Left ventricle myocardium inferior (tissue), 1 donor: Measurements from ENCODE around the gene CELF4. TPM values are rescaled to one million over a fixed set of nuclear protein-coding genes. Genes with fewer than 3 reads are reported as not detected.

Source experiments
- DNase-seq: peaks from one replicate; pipeline ENCODE4 v3.0.0-alpha.2; 2020
- H3K27ac ChIP-seq: fragments of 200-600 bp; replicated peaks from 2 replicates; pipeline ENCODE4 v1.8.0; 2021
- H3K27me3 ChIP-seq: fragments of 200-600 bp; 2 replicates; pipeline ENCODE4 v1.8.0; 2021; ENCODE audit warnings: low read depth
- H3K36me3 ChIP-seq: fragments of 200-600 bp; 2 replicates; pipeline ENCODE4 v1.8.0; 2021
- H3K4me1 ChIP-seq: fragments of 200-600 bp; 2 replicates; pipeline ENCODE4 v1.8.0; 2021
- H3K4me3 ChIP-seq: fragments of 200-600 bp; 2 replicates; pipeline ENCODE4 v1.8.0; 2021; ENCODE audit warnings: mild to moderate bottlenecking, moderate library complexity
- H3K9me3 ChIP-seq: fragments of 200-600 bp; replicated peaks from 2 replicates; pipeline ENCODE4 v1.8.0; 2021
- intact Hi-C: fragments of 100-400 bp; cut with micrococcal nuclease; formaldehyde crosslinking; loops from one replicate; pipeline ENCODE4 v1.11.0; 2022
- total RNA-seq: library from RNA; stranded (reverse); fragmentation: NEBNext Ultra II Directional; extraction: Animal tissue kit (Norgen Biotek cat#: 25700); gene quantifications from one replicate; pipeline ENCODE4 v1.2.1, GENCODE V29; 2021
- TF ChIP-seq, protein P1 (sequence below): fragments of 200-600 bp; IDR thresholded peaks from 2 replicates; pipeline ENCODE4 v1.8.0; 2021; ENCODE audit warnings: antibody characterized with exemption, mild to moderate bottlenecking, borderline replicate concordance
- donor health status: DM: no; HTN: yes; CAD: no; lungs with severe emphysema.

Gene CELF4
- total RNA-seq, 1 donor from 2014 or later, result 0.60 TPM

DNA sequence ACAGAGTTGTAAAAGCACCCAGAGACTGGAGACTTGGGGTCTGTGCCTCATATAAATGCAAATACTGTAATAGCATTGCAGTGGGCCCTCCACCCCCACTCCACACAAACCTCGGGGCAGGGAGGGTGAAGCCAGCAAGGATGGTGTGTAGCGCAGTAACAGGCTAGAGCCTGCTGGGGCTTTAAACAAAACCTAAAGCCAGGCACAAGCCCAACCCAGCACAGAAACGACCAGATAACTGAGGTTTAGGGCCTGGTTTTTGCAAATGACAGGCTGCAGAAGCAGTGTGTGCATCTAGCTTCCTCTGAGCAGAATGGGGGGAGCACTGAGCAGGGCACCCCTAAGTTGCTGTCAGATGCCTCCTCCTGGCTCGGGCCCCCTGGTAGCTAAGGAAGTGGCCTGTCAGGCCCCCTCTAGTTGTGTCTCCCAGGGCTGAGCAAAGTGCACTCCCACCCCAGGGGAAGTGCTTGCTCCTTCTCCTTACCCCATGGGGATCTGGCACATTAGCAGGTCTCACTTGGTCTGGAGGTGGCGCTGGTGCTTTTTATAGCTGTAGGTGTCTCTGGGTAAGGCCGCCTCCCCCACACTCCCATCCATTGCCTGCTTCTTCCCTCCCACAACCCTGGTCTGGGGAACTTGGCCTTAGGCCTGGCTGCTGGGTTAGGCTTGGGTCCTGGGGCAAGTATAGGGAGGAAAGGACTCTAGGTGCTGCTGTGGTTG, 135.1 kb downstream of the CELF4 start:
- TF ChIP-seq, protein P1, sequence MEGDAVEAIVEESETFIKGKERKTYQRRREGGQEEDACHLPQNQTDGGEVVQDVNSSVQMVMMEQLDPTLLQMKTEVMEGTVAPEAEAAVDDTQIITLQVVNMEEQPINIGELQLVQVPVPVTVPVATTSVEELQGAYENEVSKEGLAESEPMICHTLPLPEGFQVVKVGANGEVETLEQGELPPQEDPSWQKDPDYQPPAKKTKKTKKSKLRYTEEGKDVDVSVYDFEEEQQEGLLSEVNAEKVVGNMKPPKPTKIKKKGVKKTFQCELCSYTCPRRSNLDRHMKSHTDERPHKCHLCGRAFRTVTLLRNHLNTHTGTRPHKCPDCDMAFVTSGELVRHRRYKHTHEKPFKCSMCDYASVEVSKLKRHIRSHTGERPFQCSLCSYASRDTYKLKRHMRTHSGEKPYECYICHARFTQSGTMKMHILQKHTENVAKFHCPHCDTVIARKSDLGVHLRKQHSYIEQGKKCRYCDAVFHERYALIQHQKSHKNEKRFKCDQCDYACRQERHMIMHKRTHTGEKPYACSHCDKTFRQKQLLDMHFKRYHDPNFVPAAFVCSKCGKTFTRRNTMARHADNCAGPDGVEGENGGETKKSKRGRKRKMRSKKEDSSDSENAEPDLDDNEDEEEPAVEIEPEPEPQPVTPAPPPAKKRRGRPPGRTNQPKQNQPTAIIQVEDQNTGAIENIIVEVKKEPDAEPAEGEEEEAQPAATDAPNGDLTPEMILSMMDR, result no peak
- no peak for DNase-seq
- Histone ChIP-seq H3K27ac (no peak overlapping the region), H3K9me3 (no peaks in the 10 kb centered on the region), H3K36me3 (no peaks in the 10 kb centered on the region), H3K27me3 (no peaks in the 10 kb centered on the region), H3K4me1 (peaks cover under 1% of the 10 kb centered on the region), H3K4me3 (no peak overlapping the region)
- intact Hi-C loops, result no loop called here

DNA sequence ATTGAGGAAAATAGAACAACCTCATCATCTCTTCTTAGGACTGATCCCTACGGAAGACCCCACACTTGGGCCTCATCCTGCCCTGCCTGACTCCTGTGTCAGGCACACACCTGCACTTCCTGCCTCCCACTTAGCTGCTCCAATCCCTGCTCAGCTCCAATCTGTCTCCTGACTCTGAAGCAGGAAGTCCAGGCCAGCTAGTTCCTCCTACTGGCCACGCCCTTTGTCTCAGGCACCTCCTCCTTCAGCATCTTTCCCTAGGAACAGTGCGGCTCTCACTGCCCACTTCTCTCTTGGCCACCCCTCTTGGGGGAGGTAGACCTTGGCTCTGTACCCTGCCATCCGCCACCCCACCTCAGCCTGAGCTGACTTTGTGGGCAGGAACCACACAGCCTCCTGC, 135.8 kb downstream of the CELF4 start:
- Histone ChIP-seq H3K36me3 (no peaks in the 10 kb centered on the region), H3K27ac (no peak overlapping the region), H3K4me1 (no peaks in the 10 kb centered on the region), H3K27me3 (no peaks in the 10 kb centered on the region), H3K9me3 (no peaks in the 10 kb centered on the region), H3K4me3 (no peak overlapping the region)
- TF ChIP-seq, protein P1, result no peak
- DNase-seq, result no peak
- intact Hi-C loops, result no loop called here

GRCh38 chr18:37428288-37428974, 137.2 kb downstream of the CELF4 start:
- no peaks in the 10 kb centered on the region for H3K27me3 ChIP-seq
- H3K36me3 ChIP-seq, result no peaks in the 10 kb centered on the region
- intact Hi-C loops, result no loop called here
- H3K4me3 ChIP-seq, result no peak overlapping the region
- H3K9me3 ChIP-seq, result no peaks in the 10 kb centered on the region
- no peak overlapping the region for H3K27ac ChIP-seq
- TF ChIP-seq, protein P1, result no peak
- no peak for DNase-seq
- no peaks in the 10 kb centered on the region for H3K4me1 ChIP-seq

DNA sequence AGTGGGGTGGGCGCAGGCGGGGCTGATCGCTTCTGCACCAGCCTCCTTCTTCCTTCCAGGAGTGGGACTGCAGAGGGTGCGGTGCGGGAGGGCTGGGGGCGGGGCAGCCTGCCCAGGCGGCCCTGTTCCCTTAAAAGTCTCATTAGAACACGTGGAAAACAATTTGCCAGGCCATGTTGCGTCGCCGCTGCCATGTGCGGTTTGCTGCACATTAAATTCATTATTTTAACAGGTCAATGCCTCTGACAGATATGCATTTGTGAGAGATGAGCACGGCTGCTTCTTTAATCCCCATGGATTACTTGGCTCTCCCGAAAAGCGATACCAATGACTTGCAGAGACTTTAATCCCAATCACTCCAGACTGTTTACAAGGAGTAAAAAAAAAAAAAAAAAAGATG, 139.0 kb downstream of the CELF4 start:
- no peaks in the 10 kb centered on the region for H3K36me3 ChIP-seq
- no peak overlapping the region for H3K4me3 ChIP-seq
- H3K27ac ChIP-seq, result no peak overlapping the region
- peaks cover 4% of the 10 kb centered on the region for H3K27me3 ChIP-seq
- intact Hi-C loops, result no loop called here
- H3K4me1 ChIP-seq, result no peaks in the 10 kb centered on the region
- TF ChIP-seq, protein P1, result no peak
- DNase-seq, result no peak
- H3K9me3 ChIP-seq, result no peaks in the 10 kb centered on the region

GRCh38 chr18:37425222-37425621, 140.4 kb downstream of the CELF4 start:
- H3K4me3 ChIP-seq, result no peak overlapping the region
- TF ChIP-seq, protein P1, result no peak
- intact Hi-C loops, result no loop called here
- no peaks in the 10 kb centered on the region for H3K4me1 ChIP-seq
- H3K9me3 ChIP-seq, result no peaks in the 10 kb centered on the region
- H3K27me3 ChIP-seq, result peaks cover 17% of the 10 kb centered on the region
- H3K36me3 ChIP-seq, result no peaks in the 10 kb centered on the region
- H3K27ac ChIP-seq, result no peak overlapping the region
- no peak for DNase-seq
